IMR-90 (cell line): ENCODE results near the gene DNAJC2. TPM values are rescaled to one million over a fixed set of nuclear protein-coding genes. Genes with fewer than 3 reads are reported as not detected.

Experiments used
- ATAC-seq: fragments of 200-7000 bp; cut with Tn5 transposase; 2 replicates; pipeline ENCODE4 v1.9.1; 2020; ENCODE audit warnings: low read depth, mild to moderate bottlenecking, moderate library complexity
- BruUV-seq: library from RNA; stranded (reverse); fragments of 400-500 nt; replicated peaks from 2 replicates; lab custom pipeline; 2021; lab: Mats Ljungman, UMichigan
- CTCF ChIA-PET: fragments of 300-600 bp; formaldehyde crosslinking; extraction: SDS; loops from one replicate; lab custom pipeline; 2021; ENCODE audit warnings: antibody characterized with exemption; lab: Yijun Ruan, JAX
- POLR2A ChIA-PET: fragments of 300-600 bp; sonication (Branson Sonifier 250); formaldehyde crosslinking; loops from one replicate; lab custom pipeline; 2022; ENCODE audit warnings: antibody characterized with exemption; ENCODE audit not compliant: unreplicated experiment; lab: Charles Lee
- DNase-seq: peaks from one replicate; pipeline ENCODE4 v3.0.0; 2013
- H2AFZ ChIP-seq: replicated peaks from 2 replicates; pipeline ENCODE3; 2013; ENCODE audit warnings: low read length, mild to moderate bottlenecking; ENCODE audit not compliant: poor library complexity
- H2AK5ac ChIP-seq: 2 replicates; pipeline ENCODE4 v1.6.1; 2013; ENCODE audit warnings: low read depth, low read length, inconsistent platforms
- H2AK9ac ChIP-seq: replicated peaks from 2 replicates; pipeline ENCODE3; 2013; ENCODE audit warnings: mild to moderate bottlenecking, low read depth, low read length, moderate library complexity; ENCODE audit not compliant: poor library complexity
- H2BK120ac ChIP-seq: 2 replicates; pipeline ENCODE4 v1.6.1; 2013; ENCODE audit warnings: low read depth, low read length, inconsistent platforms
- H2BK15ac ChIP-seq: 3 replicates; pipeline ENCODE4 v1.6.1; 2013; ENCODE audit warnings: low read depth, low read length, inconsistent platforms
- H2BK20ac ChIP-seq: 2 replicates; pipeline ENCODE4 v1.6.1; 2013; ENCODE audit warnings: low read depth, mild to moderate bottlenecking, inconsistent platforms, low read length, moderate library complexity
- H2BK5ac ChIP-seq: 2 replicates; pipeline ENCODE4 v1.6.1; 2013; ENCODE audit warnings: mild to moderate bottlenecking, low read depth, low read length, inconsistent platforms; ENCODE audit not compliant: poor library complexity, severe bottlenecking
- H3K14ac ChIP-seq: replicated peaks from 2 replicates; pipeline ENCODE4 v1.6.1; 2013; ENCODE audit warnings: low read depth, low read length, inconsistent platforms
- H3K18ac ChIP-seq: 2 replicates; pipeline ENCODE4 v1.6.1; 2013; ENCODE audit warnings: low read depth, low read length, control low read depth
- H3K23ac ChIP-seq: 2 replicates; pipeline ENCODE4 v1.6.1; 2013; ENCODE audit warnings: low read depth, low read length, inconsistent platforms
- H3K27ac ChIP-seq: 2 replicates; pipeline ENCODE4 v1.5.1; 2013; ENCODE audit warnings: mild to moderate bottlenecking, control low read depth, low read length; ENCODE audit not compliant: insufficient read depth
- H3K27me3 ChIP-seq: 2 replicates; pipeline ENCODE4 v1.6.1; 2013; ENCODE audit warnings: low read length; ENCODE audit not compliant: control insufficient read depth, insufficient read depth
- H3K36me3 ChIP-seq: 2 replicates; pipeline ENCODE4 v1.6.1; 2013; ENCODE audit warnings: low read length, mixed read lengths; ENCODE audit not compliant: control insufficient read depth, insufficient read depth
- H3K4ac ChIP-seq: 2 replicates; pipeline ENCODE4 v1.6.1; 2013; ENCODE audit warnings: low read depth, low read length, inconsistent platforms
- H3K4me1 ChIP-seq: 2 replicates; pipeline ENCODE4 v1.6.1; 2013; ENCODE audit warnings: low read length, mixed read lengths; ENCODE audit not compliant: control insufficient read depth, insufficient read depth
- H3K4me2 ChIP-seq: 2 replicates; pipeline ENCODE4 v1.6.1; 2013; ENCODE audit warnings: low read depth, mild to moderate bottlenecking, control low read depth, low read length, moderate library complexity
- H3K4me3 ChIP-seq: 2 replicates; pipeline ENCODE4 v1.5.1; 2013; ENCODE audit warnings: low read depth, mild to moderate bottlenecking, control low read depth, low read length, moderate library complexity; ENCODE audit not compliant: insufficient read depth
- H3K56ac ChIP-seq: 2 replicates; pipeline ENCODE4 v1.6.1; 2013; ENCODE audit warnings: low read length, inconsistent platforms; ENCODE audit not compliant: insufficient read depth; ENCODE audit errors: extremely low read depth
- H3K79me1 ChIP-seq, 2 experiments: 2 replicates each; pipeline ENCODE4 v1.6.1; 2013; ENCODE audit warnings: low read length in 2 of 2, inconsistent platforms in 1 of 2, low read depth in 1 of 2
- H3K9ac ChIP-seq: 2 replicates; pipeline ENCODE4 v1.6.1; 2013; ENCODE audit warnings: low read depth, low read length, control low read depth
- H3K9me1 ChIP-seq: 2 replicates; pipeline ENCODE4 v1.6.1; 2013; ENCODE audit warnings: low read length, inconsistent platforms; ENCODE audit not compliant: insufficient read depth
- H3K9me3 ChIP-seq: 2 replicates; pipeline ENCODE4 v1.6.1; 2013; ENCODE audit warnings: low read length; ENCODE audit not compliant: control insufficient read depth, insufficient read depth
- H4K20me1 ChIP-seq: 2 replicates; pipeline ENCODE4 v1.6.1; 2013; ENCODE audit warnings: low read length, inconsistent platforms; ENCODE audit not compliant: insufficient read depth
- H4K5ac ChIP-seq: 2 replicates; pipeline ENCODE4 v1.6.1; 2013; ENCODE audit warnings: mild to moderate bottlenecking, low read depth, low read length, control low read depth
- H4K8ac ChIP-seq, 2 experiments: 2 replicates each; pipeline ENCODE4 v1.6.1; 2013; ENCODE audit warnings: low read depth in 2 of 2, low read length in 2 of 2, control low read depth in 1 of 2, inconsistent platforms in 1 of 2
- H4K91ac ChIP-seq: 2 replicates; pipeline ENCODE4 v1.6.1; 2013; ENCODE audit warnings: low read depth, low read length, inconsistent platforms; ENCODE audit not compliant: insufficient read depth
- CEBPB ChIP-seq: IDR thresholded peaks from 2 replicates; pipeline ENCODE4 v1.6.1; 2012; ENCODE audit warnings: low read depth, low read length, improper control_type of control experiment
- CHD1 ChIP-seq: IDR thresholded peaks from 2 replicates; pipeline ENCODE4 v1.6.1; 2012; ENCODE audit warnings: low read depth, low read length, improper control_type of control experiment
- ELK1 ChIP-seq: fragments of 150-350 bp; IDR thresholded peaks from 2 replicates; pipeline ENCODE4 v1.6.1; 2016; ENCODE audit warnings: low read depth, mild to moderate bottlenecking, low read length, moderate library complexity, borderline replicate concordance
- FOS ChIP-seq: fragments of 150-350 bp; IDR thresholded peaks from 2 replicates; pipeline ENCODE4 v1.6.1; 2016; ENCODE audit warnings: low read depth, low read length
- MAZ ChIP-seq: IDR thresholded peaks from 2 replicates; pipeline ENCODE4 v1.6.1; 2012; ENCODE audit warnings: low read depth, mild to moderate bottlenecking, low read length, improper control_type of control experiment, moderate library complexity, borderline replicate concordance
- MXI1 ChIP-seq: IDR thresholded peaks from 2 replicates; pipeline ENCODE4 v1.6.1; 2012; ENCODE audit warnings: low read depth, mild to moderate bottlenecking, low read length, moderate library complexity, borderline replicate concordance
- NFE2L2 ChIP-seq: fragments of 150-350 bp; IDR thresholded peaks from 2 replicates; pipeline ENCODE4 v1.6.1; 2016; ENCODE audit warnings: low read depth, mild to moderate bottlenecking, low read length
- POLR2A ChIP-seq: IDR thresholded peaks from 2 replicates; pipeline ENCODE4 v1.6.1; 2012; ENCODE audit warnings: mild to moderate bottlenecking, low read depth, low read length
- RAD21 ChIP-seq: IDR thresholded peaks from 2 replicates; pipeline ENCODE4 v1.6.1; 2012; ENCODE audit warnings: low read length, improper control_type of control experiment
- RCOR1 ChIP-seq: IDR thresholded peaks from 2 replicates; pipeline ENCODE4 v1.6.1; 2012; ENCODE audit warnings: mild to moderate bottlenecking, low read length, improper control_type of control experiment; ENCODE audit not compliant: insufficient replicate concordance
- SMC3 ChIP-seq: fragments of 150-350 bp; IDR thresholded peaks from 2 replicates; pipeline ENCODE4 v1.6.1; 2016; ENCODE audit warnings: low read depth, mild to moderate bottlenecking, antibody characterized with exemption, low read length, moderate library complexity
- USF2 ChIP-seq: fragments of 150-350 bp; IDR thresholded peaks from 2 replicates; pipeline ENCODE4 v1.6.1; 2017; ENCODE audit warnings: mild to moderate bottlenecking, antibody characterized with exemption, low read length, low read depth
- WGBS, 2 experiments: methylation state at CpG; one replicate each; pipeline versions ENCODE4 v1.1.5 to v1.1.7; 2013; ENCODE audit warnings: missing lambda C conversion rate in 2 of 2; ENCODE audit not compliant: insufficient read length in 1 of 2; ENCODE audit errors: extremely low coverage in 2 of 2; 5-methylcytosine and 5-hydroxymethylcytosine counted together
- dilution Hi-C: fragments of 300-500 bp; cut with HindIII; formaldehyde crosslinking; loops from one replicate; pipeline ENCODE4 v1.14.3; 2018; ENCODE audit warnings: low sequenced_read_pairs; ENCODE audit not compliant: unreplicated experiment
- in situ Hi-C: fragments of 300-500 bp; cut with MboI; formaldehyde crosslinking; loops from 3 replicates; pipeline ENCODE4 v1.14.3; 2019; ENCODE audit warnings: low sequenced_read_pairs, inconsistent platforms, mixed read lengths
- intact Hi-C: fragments of 100-400 bp; cut with micrococcal nuclease; formaldehyde crosslinking; loops from 2 replicates; pipeline ENCODE4 v1.10.0; 2022
- polyA plus RNA-seq, 3 experiments: library from polyadenylated mRNA; depleted of rRNA; stranded (reverse); fragments of >200 nt; gene quantifications; 2 replicates each; pipeline ENCODE4 v1.2.3, GENCODE V29; 2012; ENCODE audit warnings: low replicate concordance in 1 of 3
- total RNA-seq: library from RNA; depleted of rRNA; stranded (reverse); fragments of >200 nt; gene quantifications from 2 replicates; pipeline ENCODE4 v1.2.3, GENCODE V29; 2012
- TF ChIP-seq, protein P1 (sequence below): conservative IDR thresholded peaks from 2 replicates; pipeline ENCODE4 v1.5.1; 2012; ENCODE audit warnings: mild to moderate bottlenecking, low read depth, low read length, improper control_type of control experiment

DNAJC2 gene
- total and polyA plus RNA-seq, 2 of the 4 experiments (the other 2 are of a cell fraction) = 17.5 to 22.4 TPM

DNA sequence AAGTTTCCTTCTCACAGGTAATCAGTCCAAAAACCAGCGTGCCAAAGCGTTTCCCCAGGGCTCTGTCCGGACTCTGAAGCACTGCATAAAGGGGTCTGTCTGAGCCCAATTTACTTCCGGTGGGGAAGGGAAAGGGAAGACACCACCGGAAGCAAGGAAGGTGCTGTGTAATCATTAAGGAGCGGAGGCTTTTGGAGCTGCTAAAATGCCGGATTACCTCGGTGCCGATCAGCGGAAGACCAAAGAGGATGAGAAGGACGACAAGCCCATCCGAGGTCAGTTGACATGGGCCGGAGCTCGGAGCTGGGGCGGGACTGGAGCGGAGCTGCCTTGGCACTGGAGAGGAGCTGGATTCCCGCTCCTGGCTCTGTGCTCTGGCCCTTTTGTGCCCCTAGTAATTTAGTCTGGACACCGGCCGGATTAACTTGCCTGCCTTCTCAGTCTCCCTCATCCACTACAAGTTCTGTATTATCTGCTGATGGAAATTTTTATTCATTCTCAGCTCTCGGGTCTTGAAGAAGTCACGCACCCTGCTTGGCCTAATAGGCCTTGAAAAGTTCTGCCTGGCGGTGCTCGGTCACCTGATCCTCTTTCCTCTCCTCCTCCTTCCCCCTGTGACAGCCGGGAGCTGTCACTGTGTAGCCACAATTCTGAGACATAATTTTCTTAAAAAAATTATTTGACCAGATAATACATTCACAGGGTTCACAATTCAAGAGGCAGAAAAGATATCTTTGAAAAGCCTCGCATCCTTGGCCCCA is 3.1 kb upstream of the DNAJC2 start, which contains the start of gene PSMC2:
Gene PSMC2 (plus strand): TSS at position 137 of the 761 bp plus-strand sequence. CDS start 69 bp downstream, at position 206.
- Histone ChIP-seq H3K9ac (peak within 1 kb of the TSS; percentile 81), H3K79me1 (peaks cover 10 to 26% of the 10 kb centered on the region in 2 experiments; a peak in 3 of 4 replicates), H3K4ac (peak within 1 kb of the TSS; percentile 92), H3K27ac (peak within 1 kb of the TSS; percentile 74), H3K14ac (peak within 1 kb of the TSS; percentile 92), H3K4me2 (peak within 1 kb of the TSS; percentile 65), H2BK15ac (no peak within 1 kb of the TSS), H3K36me3 (peaks cover 7% of the 10 kb centered on the region), H4K5ac (peak within 1 kb of the TSS; percentile 74), H4K91ac (peak within 1 kb of the TSS; percentile 90), H3K18ac (peak within 1 kb of the TSS; percentile 20; the same call in 1 of the 2 replicates), H2BK20ac (no peak within 1 kb of the TSS), H4K20me1 (peaks cover 22% of the 10 kb centered on the region; the same call in 1 of the 2 replicates), H3K4me3 (peak within 1 kb of the TSS; percentile 61), H2BK120ac (peak within 1 kb of the TSS; percentile 67), H2AFZ (peak within 1 kb of the TSS; percentile 94), H4K8ac (peak within 1 kb of the TSS; percentile 21 to 93), H3K56ac (peak within 1 kb of the TSS; percentile 79), H3K9me3 (no peaks in the 10 kb centered on the region), H3K9me1 (no peaks in the 10 kb centered on the region; the same call in none of the 2 replicates), H3K23ac (peak within 1 kb of the TSS; percentile 95), H3K27me3 (no peaks in the 10 kb centered on the region), H2AK9ac (peak within 1 kb of the TSS; percentile 91), H2BK5ac (peak within 1 kb of the TSS; percentile 77), H2AK5ac (0 out of 2 replicates have a peak within 1 kb of the TSS, but pooled peaks have one; percentile 64), H3K4me1 (no peaks in the 10 kb centered on the region; the same call in 1 of the 2 replicates)
- ATAC-seq (peak; percentile 66), DNase-seq (peak; percentile 94)
- 0% methylated on average over 15 of the region's 25 CpGs; no CpG with 5 or more reads in 1 of the 2 experiments for WGBS, 2 experiments
- POLR2A ChIA-PET = no interaction called here
- TSS peak; percentile 46 for BruUV-seq
- in situ Hi-C loops = no loop called here
- dilution Hi-C loops = no loop called here
- CTCF ChIA-PET = interaction anchor here (0.6 kb wide), 2 partner anchors 20 to 937 kb away, joined by 3 to 5 read pairs; no protein-coding TSS in a partner anchor
- intact Hi-C loops = no loop called here
- TF ChIP-seq RCOR1 = no peak
- peak; percentile 71; the same call in 1 of the 2 replicates for TF ChIP-seq POLR2A
- TF ChIP-seq RAD21 = no peak
- peak; percentile 30; the same call in 1 of the 2 replicates for TF ChIP-seq MAZ
- peak; percentile 36; the same call in 1 of the 2 replicates for TF ChIP-seq MXI1
- TF ChIP-seq FOS = no peak
- TF ChIP-seq, protein P1, sequence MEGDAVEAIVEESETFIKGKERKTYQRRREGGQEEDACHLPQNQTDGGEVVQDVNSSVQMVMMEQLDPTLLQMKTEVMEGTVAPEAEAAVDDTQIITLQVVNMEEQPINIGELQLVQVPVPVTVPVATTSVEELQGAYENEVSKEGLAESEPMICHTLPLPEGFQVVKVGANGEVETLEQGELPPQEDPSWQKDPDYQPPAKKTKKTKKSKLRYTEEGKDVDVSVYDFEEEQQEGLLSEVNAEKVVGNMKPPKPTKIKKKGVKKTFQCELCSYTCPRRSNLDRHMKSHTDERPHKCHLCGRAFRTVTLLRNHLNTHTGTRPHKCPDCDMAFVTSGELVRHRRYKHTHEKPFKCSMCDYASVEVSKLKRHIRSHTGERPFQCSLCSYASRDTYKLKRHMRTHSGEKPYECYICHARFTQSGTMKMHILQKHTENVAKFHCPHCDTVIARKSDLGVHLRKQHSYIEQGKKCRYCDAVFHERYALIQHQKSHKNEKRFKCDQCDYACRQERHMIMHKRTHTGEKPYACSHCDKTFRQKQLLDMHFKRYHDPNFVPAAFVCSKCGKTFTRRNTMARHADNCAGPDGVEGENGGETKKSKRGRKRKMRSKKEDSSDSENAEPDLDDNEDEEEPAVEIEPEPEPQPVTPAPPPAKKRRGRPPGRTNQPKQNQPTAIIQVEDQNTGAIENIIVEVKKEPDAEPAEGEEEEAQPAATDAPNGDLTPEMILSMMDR = no peak
- peak; percentile 72 for TF ChIP-seq USF2
- TF ChIP-seq CHD1 = no peak; the same call in 1 of the 2 replicates
- peak; percentile 18; the same call in 1 of the 2 replicates for TF ChIP-seq NFE2L2
- no peak for TF ChIP-seq SMC3
- no peak for TF ChIP-seq CEBPB
- TF ChIP-seq ELK1 = no peak
